ENCODE results near the gene ETF1. TPM values are rescaled to one million over a fixed set of nuclear protein-coding genes. Genes with fewer than 3 reads are reported as not detected.

Gene ETF1
- total RNA-seq, 1 donor from 2014 or later = 205 TPM

GRCh38 chr5:138573223-138573622 lies 30.2 kb upstream of the ETF1 start:
- peaks cover 44% of the 10 kb centered on the region for H3K4me1 Mint-ChIP-seq
- peak overlapping the region; percentile 98 for H3K4me3 Mint-ChIP-seq
- peaks cover 5% of the 10 kb centered on the region for H3K9me3 Mint-ChIP-seq
- peaks cover 67% of the 10 kb centered on the region for H3K36me3 Mint-ChIP-seq (ENCODE audit: low read depth)
- intact Hi-C loops (cut with micrococcal nuclease) = no loop called here
- no peak for DNase-seq
- H3K27me3 Mint-ChIP-seq = no peaks in the 10 kb centered on the region
- H3K27ac Mint-ChIP-seq = peak overlapping the region; percentile 21

DNA sequence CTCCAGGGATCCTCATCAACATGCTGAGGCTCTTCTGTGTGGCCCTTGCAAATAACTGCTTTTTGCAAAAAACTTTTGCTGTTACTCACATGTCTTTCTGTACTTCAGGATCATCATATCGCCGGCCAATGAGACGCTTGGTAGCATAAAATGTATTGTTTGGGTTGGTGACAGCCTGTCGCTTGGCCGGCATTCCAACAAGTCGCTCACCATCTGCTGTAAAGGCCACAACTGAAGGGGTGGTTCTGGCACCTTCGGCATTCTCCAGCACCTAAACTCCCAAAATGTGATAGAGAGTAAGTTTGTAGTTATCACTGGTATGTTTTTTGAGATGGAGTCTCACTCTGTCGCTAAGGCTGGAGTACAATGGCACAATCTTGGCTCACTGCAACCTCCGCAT lies 27.8 kb upstream of the ETF1 start:
- intact Hi-C loops (cut with micrococcal nuclease) = no loop called here

DNA sequence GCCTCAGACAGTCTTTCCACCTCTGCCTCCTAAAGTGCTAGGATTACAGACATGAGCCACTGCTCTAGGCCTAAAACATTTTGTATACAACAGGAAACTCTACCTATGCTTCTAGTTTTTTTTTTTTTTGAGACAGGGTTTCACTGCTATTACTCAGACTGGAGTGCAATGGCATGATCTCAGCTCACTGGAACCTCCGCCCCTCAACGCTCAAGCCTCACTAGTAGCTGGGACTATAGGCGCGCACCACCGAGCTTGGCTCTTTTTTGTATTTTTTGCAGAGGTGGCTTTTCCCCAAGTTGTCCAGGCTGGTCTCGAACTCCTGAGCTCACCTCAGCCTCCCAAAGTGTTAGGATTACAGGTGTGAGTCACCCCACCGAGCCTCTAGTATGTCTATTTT lies 26.7 kb upstream of the ETF1 start:
- intact Hi-C loops (cut with micrococcal nuclease) = no loop called here
- peaks cover 45% of the 10 kb centered on the region for H3K4me1 Mint-ChIP-seq

More for the DNA sequence above, 27.8 kb upstream of the ETF1 start:
- DNase-seq = no peak
- Mint-ChIP-seq H3K36me3 (ENCODE audit: low read depth) (peaks cover 87% of the 10 kb centered on the region), H3K9me3 (peaks cover 3% of the 10 kb centered on the region), H3K4me3 (no peak overlapping the region), H3K4me1 (peaks cover 45% of the 10 kb centered on the region), H3K27ac (no peak overlapping the region), H3K27me3 (no peaks in the 10 kb centered on the region)

DNA sequence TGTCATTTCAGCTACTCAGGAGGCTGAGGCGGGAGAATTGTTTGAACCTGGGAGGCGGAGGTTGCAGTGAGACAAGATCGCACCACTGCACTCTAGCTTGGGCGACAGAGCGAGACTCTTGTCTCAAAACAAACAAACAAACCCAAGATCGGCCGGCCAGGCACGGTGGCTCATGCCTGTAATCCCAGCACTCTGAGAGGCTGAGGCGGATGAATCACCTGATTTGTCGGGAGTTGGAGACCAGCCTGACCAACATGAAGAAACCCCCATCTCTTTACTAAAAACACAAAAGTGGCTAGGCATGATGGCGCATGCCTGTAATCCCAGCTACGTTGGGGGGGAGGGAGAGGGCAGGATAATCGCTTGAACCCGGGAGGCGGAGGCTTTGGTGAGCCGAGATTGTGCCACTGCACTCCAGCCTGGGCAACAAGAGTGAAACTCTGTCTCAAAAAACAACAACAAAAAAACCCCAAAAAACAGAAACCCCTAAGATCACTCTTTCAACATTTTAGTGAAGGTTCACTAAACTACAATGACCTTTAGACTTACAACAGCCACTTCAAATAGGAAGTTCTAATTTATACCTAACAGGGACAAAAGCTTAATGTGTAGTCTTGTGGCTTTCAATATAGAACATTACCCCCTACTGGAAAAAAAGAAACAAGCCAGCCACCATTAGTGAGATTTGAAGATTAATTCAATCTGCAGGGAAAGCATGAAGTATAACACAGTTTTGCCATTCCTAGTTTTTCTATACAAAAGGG lies 25.2 kb upstream of the ETF1 start:
- peaks cover 81% of the 10 kb centered on the region for H3K36me3 Mint-ChIP-seq (ENCODE audit: low read depth)
- peaks cover 43% of the 10 kb centered on the region for H3K4me1 Mint-ChIP-seq
- no peaks in the 10 kb centered on the region for H3K9me3 Mint-ChIP-seq
- intact Hi-C loops (cut with micrococcal nuclease) = no loop called here
- H3K27me3 Mint-ChIP-seq = no peaks in the 10 kb centered on the region
- H3K27ac Mint-ChIP-seq = peak overlapping the region; percentile 13
- no peak for DNase-seq
- H3K4me3 Mint-ChIP-seq = no peak overlapping the region

More for the DNA sequence above, 26.7 kb upstream of the ETF1 start:
- peak overlapping the region; percentile 62 for H3K27ac Mint-ChIP-seq
- H3K9me3 Mint-ChIP-seq = no peaks in the 10 kb centered on the region
- H3K27me3 Mint-ChIP-seq = no peaks in the 10 kb centered on the region
- no peak for DNase-seq
- H3K4me3 Mint-ChIP-seq = peak overlapping the region; percentile 15
- H3K36me3 Mint-ChIP-seq (ENCODE audit: low read depth) = peaks cover 86% of the 10 kb centered on the region

GRCh38 chr5:138566792-138567191 lies 23.8 kb upstream of the ETF1 start:
- Mint-ChIP-seq H3K27ac (peak overlapping the region; percentile 74), H3K36me3 (ENCODE audit: low read depth) (peaks cover 72% of the 10 kb centered on the region), H3K4me1 (peaks cover 38% of the 10 kb centered on the region), H3K27me3 (no peaks in the 10 kb centered on the region), H3K4me3 (no peak overlapping the region), H3K9me3 (no peaks in the 10 kb centered on the region)
- intact Hi-C loops (cut with micrococcal nuclease) = no loop called here
- DNase-seq = no peak

DNA sequence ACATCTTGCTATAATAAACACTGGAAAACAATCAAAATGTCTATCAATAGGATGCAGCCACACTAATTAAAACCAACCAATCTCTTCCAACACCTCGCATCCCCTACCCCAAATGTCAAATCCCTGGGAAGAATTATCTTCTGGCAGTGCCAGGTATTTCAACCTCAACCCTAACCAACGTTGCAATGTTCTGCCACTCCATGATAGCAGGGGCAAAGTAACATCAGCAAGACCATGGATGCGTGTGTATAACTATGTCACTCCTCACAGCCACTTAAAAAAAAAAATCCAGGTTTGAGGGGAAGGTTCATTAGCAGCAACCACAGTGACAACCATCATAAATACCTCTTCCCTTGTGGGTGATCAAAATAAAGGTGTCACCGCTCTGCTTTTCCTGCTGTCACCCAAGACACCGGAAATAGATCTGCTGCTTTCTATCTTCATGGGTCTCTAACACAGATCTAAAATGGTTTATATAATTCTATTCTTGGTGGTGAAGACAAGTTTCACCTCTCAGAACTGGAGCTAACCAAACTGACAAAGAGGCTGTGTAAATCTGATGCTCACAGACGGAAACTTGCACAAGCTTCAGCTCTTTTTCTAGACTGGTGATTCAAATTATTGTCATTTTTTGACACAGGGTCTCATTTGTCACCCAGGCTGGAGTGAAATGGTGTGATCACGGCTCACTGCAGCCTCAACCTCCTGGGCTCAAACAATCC lies 22.2 kb upstream of the ETF1 start:
- peaks cover 71% of the 10 kb centered on the region for H3K36me3 Mint-ChIP-seq (ENCODE audit: low read depth)
- H3K4me3 Mint-ChIP-seq = peak overlapping the region; percentile 14
- peak overlapping the region; percentile 46 for H3K27ac Mint-ChIP-seq
- intact Hi-C loops (cut with micrococcal nuclease) = no loop called here
- H3K27me3 Mint-ChIP-seq = no peaks in the 10 kb centered on the region
- no peaks in the 10 kb centered on the region for H3K9me3 Mint-ChIP-seq
- H3K4me1 Mint-ChIP-seq = peaks cover 38% of the 10 kb centered on the region
- peak; percentile 58 for DNase-seq

DNA sequence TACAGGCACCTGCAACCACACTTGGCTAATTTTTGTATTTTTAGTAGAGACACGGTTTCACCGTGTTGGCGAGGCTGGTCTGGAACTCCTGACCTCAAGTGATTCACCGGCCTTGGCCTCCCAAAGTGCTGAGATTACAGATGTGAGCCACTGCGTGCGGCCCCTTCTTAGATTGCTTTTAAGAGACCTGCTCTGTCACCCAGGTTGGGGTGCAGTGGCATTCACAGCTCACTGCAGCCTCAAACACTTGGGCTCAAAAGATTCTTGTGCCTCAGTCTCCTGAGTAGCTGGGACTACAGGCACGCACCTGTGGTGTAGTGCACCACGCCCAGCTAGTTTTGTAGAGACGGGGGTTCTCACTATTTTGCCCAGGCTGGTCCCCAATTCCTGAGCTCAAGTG lies 21.2 kb upstream of the ETF1 start:
- no peaks in the 10 kb centered on the region for H3K9me3 Mint-ChIP-seq
- intact Hi-C loops (cut with micrococcal nuclease) = no loop called here
- H3K4me3 Mint-ChIP-seq = no peak overlapping the region
- DNase-seq = no peak
- peaks cover 34% of the 10 kb centered on the region for H3K4me1 Mint-ChIP-seq
- no peak overlapping the region for H3K27ac Mint-ChIP-seq
- H3K27me3 Mint-ChIP-seq = no peaks in the 10 kb centered on the region
- peaks cover 73% of the 10 kb centered on the region for H3K36me3 Mint-ChIP-seq (ENCODE audit: low read depth)

- Mint-ChIP-seq H3K9me3 (no peaks in the 10 kb centered on the region), H3K4me3 (no peak overlapping the region), H3K36me3 (ENCODE audit: low read depth) (peaks cover 73% of the 10 kb centered on the region), H3K27ac (peak overlapping the region; percentile 38), H3K4me1 (peaks cover 27% of the 10 kb centered on the region), H3K27me3 (no peaks in the 10 kb centered on the region)
- intact Hi-C loops (cut with micrococcal nuclease) = no loop called here
- DNase-seq = no peak
Measured at GRCh38 chr5:138563340-138564118, 20.5 kb upstream of the ETF1 start.

DNA sequence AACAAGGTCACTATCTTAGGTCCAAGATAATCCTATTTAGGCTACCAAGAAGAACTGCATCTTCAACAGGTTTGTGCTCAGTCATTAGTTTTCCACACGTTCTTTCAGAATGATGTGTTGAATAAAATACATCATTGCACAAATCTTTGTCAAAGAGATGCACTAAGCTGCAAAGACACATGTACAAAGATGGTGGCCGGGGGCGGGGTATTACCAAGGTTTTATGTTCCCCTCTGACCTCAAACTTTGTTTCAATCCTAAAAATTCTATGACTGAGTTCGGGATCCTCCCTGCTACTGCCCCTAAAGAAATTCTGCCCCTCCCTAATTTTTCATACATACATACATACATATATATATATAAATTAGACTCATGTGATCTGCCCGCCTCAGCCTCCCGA lies 17.9 kb upstream of the ETF1 start:
- H3K27ac Mint-ChIP-seq = no peak overlapping the region
- intact Hi-C loops (cut with micrococcal nuclease) = no loop called here

GRCh38 chr5:138559937-138560336 lies 16.9 kb upstream of the ETF1 start:
- intact Hi-C loops (cut with micrococcal nuclease) = no loop called here
- peaks cover 14% of the 10 kb centered on the region for H3K4me1 Mint-ChIP-seq
- no peaks in the 10 kb centered on the region for H3K27me3 Mint-ChIP-seq
- H3K4me3 Mint-ChIP-seq = no peak overlapping the region
- H3K27ac Mint-ChIP-seq = no peak overlapping the region
- peaks cover 77% of the 10 kb centered on the region for H3K36me3 Mint-ChIP-seq (ENCODE audit: low read depth)
- H3K9me3 Mint-ChIP-seq = no peaks in the 10 kb centered on the region
- peak; percentile 49 for DNase-seq

More for the DNA sequence above, 17.9 kb upstream of the ETF1 start:
- H3K4me1 Mint-ChIP-seq = peaks cover 18% of the 10 kb centered on the region
- no peaks in the 10 kb centered on the region for H3K27me3 Mint-ChIP-seq
- no peaks in the 10 kb centered on the region for H3K9me3 Mint-ChIP-seq
- no peak for DNase-seq
- H3K4me3 Mint-ChIP-seq = no peak overlapping the region
- peaks cover 75% of the 10 kb centered on the region for H3K36me3 Mint-ChIP-seq (ENCODE audit: low read depth)

- Mint-ChIP-seq H3K9me3 (no peaks in the 10 kb centered on the region), H3K4me3 (no peak overlapping the region), H3K27me3 (no peaks in the 10 kb centered on the region), H3K4me1 (peaks cover 8% of the 10 kb centered on the region), H3K27ac (no peak overlapping the region), H3K36me3 (ENCODE audit: low read depth) (peaks cover 82% of the 10 kb centered on the region)
- peak; percentile 48 for DNase-seq
- intact Hi-C loops (cut with micrococcal nuclease) = no loop called here
Measured at GRCh38 chr5:138557677-138558076, 14.6 kb upstream of the ETF1 start.

DNA sequence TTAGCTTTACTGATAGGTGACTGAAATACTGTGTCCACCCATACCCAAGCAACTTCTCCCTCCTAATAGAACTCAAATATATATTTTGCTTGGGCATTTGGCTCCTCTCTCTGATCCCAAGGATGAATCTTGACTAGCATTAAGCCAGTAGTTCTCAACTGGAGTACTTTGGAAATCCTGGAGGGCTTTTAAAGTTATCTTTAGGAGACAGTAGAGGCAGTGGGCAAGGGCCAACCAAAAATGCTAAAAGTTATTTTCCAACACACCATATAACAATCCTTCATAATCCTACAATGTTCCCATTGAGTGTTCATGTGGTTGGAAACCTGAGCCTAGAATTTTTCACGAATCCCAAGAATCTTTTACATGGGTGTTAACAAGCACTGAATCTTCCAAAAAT lies 11.1 kb upstream of the ETF1 start:
- intact Hi-C loops (cut with micrococcal nuclease) = no loop called here
- DNase-seq = no peak
- peaks cover 71% of the 10 kb centered on the region for H3K36me3 Mint-ChIP-seq (ENCODE audit: low read depth)
- H3K9me3 Mint-ChIP-seq = no peaks in the 10 kb centered on the region
- H3K4me3 Mint-ChIP-seq = no peak overlapping the region
- H3K27ac Mint-ChIP-seq = no peak overlapping the region
- H3K27me3 Mint-ChIP-seq = no peaks in the 10 kb centered on the region
- H3K4me1 Mint-ChIP-seq = peaks cover 5% of the 10 kb centered on the region

DNA sequence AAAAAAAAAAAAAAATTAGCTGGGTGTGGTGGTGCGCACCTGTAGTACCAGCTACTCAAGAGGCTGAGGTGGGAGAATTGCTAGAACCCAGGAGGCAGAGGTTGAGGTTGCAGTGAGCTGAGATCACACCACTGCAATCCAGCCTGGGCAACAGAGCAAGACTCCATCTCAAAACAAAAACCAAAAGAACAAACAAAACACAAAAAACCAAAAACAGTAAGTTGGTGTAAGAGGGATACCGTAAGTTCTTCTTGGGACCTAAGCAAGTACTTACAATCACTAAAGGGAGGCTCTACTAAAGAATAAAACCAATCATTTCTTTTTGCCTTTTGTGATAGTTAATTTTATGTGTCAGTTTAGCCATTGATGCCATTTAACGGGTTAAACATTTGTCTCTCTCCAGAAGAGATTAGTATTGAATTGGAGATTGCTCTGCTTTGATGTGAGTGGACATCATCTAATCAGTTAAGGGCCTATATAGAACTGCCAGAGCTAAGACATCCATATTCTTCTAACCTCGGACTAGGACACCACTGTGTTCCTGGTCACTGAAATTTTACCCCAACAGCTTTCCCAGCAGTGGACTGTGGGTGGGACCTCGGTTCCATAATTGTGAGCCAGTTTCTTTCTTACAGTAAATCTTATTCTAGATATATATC lies 10.5 kb upstream of the ETF1 start:
- intact Hi-C loops (cut with micrococcal nuclease) = no loop called here
- Mint-ChIP-seq H3K4me1 (peaks cover 9% of the 10 kb centered on the region), H3K27me3 (no peaks in the 10 kb centered on the region), H3K9me3 (no peaks in the 10 kb centered on the region), H3K36me3 (ENCODE audit: low read depth) (peaks cover 65% of the 10 kb centered on the region), H3K4me3 (no peak overlapping the region), H3K27ac (no peak overlapping the region)
- DNase-seq = no peak

All from activated CD4-positive, alpha-beta T cell treated with anti-CD3 and anti-CD28 coated beads, Interleukin-2, amount 10 ng/mL, durations not matched to agents 24 days and 14 days (primary cell).